Right atrium auricular region (tissue), 2 donors: ENCODE measurements around the gene CMTM7. TPM values are rescaled to one million over a fixed set of nuclear protein-coding genes. Genes with fewer than 3 reads are reported as not detected.
A peak's percentile ranks its signal among the peaks of the same experiment; 100 is the strongest.

ENCODE experiments used
- DNase-seq: peaks from one replicate; pipeline ENCODE4 v3.0.0-alpha.2; 2019; ENCODE audit warnings: low spot score
- H3K27ac ChIP-seq, 2 donors: fragments of 200-600 bp; sonication (generic); 1 replicate in 1 of 2; 2 replicates in 1 of 2; pipeline ENCODE4 v1.5.1; 2016 to 2019
- H3K27me3 ChIP-seq, 2 donors: fragments of 200-600 bp; sonication (generic); one replicate each; pipeline versions ENCODE4 v1.5.1 to v1.6.0; 2017 to 2019
- H3K36me3 ChIP-seq: fragments of 200-600 bp; sonication (generic); one replicate; pipeline ENCODE4 v1.5.1; 2016
- H3K4me1 ChIP-seq, 2 donors: fragments of 200-600 bp; sonication (generic); one replicate each; pipeline versions ENCODE4 v1.5.1 to v1.6.0; 2017 to 2019
- H3K4me3 ChIP-seq, 2 donors: fragments of 200-600 bp; sonication (generic); 1 replicate in 1 of 2; 2 replicates in 1 of 2; pipeline ENCODE4 v1.5.1; 2017 to 2019; ENCODE audit warnings: mild to moderate bottlenecking in 1 of 2, moderate library complexity in 1 of 2
- H3K9me3 ChIP-seq, 2 donors: fragments of 200-600 bp; sonication (generic); one replicate each; pipeline ENCODE4 v1.5.1; 2019
- total RNA-seq, 2 donors: library from RNA; depleted of rRNA; stranded (reverse); fragments of >200 nt; gene quantifications; one replicate each; pipeline ENCODE4 v1.1.0, GENCODE V29; 2016
- TF ChIP-seq, protein P1 (sequence below), 2 donors: fragments of 200-600 bp; sonication (generic); IDR thresholded peaks; one replicate each; pipeline ENCODE4 v1.5.1; 2019; ENCODE audit warnings: antibody characterized with exemption in 2 of 2

The CMTM7 gene
- total RNA-seq, 2 donors from 2014 or later: 8.2 to 10.5 TPM

GRCh38 chr3:32397941-32398340 lies 6.3 kb downstream of the CMTM7 start:
- Histone ChIP-seq H3K9me3 (no peaks in the 10 kb centered on the region), H3K36me3 (no peaks in the 10 kb centered on the region), H3K4me3 (no peak overlapping the region), H3K4me1 (peaks cover 0 to 18% of the 10 kb centered on the region in 2 donors), H3K27me3 (no peaks in the 10 kb centered on the region), H3K27ac (peak overlapping the region in 1 of 2 donors; percentile 23)
- no peak for DNase-seq
- TF ChIP-seq, protein P1, sequence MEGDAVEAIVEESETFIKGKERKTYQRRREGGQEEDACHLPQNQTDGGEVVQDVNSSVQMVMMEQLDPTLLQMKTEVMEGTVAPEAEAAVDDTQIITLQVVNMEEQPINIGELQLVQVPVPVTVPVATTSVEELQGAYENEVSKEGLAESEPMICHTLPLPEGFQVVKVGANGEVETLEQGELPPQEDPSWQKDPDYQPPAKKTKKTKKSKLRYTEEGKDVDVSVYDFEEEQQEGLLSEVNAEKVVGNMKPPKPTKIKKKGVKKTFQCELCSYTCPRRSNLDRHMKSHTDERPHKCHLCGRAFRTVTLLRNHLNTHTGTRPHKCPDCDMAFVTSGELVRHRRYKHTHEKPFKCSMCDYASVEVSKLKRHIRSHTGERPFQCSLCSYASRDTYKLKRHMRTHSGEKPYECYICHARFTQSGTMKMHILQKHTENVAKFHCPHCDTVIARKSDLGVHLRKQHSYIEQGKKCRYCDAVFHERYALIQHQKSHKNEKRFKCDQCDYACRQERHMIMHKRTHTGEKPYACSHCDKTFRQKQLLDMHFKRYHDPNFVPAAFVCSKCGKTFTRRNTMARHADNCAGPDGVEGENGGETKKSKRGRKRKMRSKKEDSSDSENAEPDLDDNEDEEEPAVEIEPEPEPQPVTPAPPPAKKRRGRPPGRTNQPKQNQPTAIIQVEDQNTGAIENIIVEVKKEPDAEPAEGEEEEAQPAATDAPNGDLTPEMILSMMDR (IDR thresholded peaks at IDR 0.05): no peak

DNA sequence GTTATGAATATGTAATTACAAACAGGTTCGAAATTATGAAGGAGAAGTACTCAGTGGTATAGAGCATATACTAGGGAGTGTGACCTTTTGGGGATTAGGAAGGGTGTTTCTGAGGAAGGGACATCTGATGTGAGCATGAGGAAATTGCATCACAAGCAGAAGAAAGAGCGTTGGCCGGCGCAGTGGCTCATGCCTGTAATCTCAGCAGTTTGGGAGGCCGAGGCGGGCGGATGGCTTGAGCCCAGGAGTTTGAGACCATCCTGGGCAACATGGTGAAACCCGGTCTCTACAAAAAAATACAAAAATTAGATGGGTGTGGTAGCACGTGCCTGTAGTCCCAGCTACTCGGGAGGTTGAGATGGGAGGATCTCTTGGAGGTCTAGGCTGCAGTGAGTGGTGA lies 6.9 kb downstream of the CMTM7 start:
- no peaks in the 10 kb centered on the region for H3K36me3 ChIP-seq
- no peaks in the 10 kb centered on the region for H3K9me3 ChIP-seq
- H3K27ac ChIP-seq: peak overlapping the region in 1 of 2 donors; percentile 23
- no peak overlapping the region for H3K4me3 ChIP-seq
- peak; percentile 76 for DNase-seq
- no peaks in the 10 kb centered on the region for H3K27me3 ChIP-seq
- H3K4me1 ChIP-seq: peaks cover 0 to 21% of the 10 kb centered on the region in 2 donors
- TF ChIP-seq, protein P1 (IDR thresholded peaks at IDR 0.05): no peak

- TF ChIP-seq, protein P1 (IDR thresholded peaks at IDR 0.05): peak in 1 of 2 donors; percentile 62
- H3K27ac ChIP-seq: peak overlapping the region in 1 of 2 donors; percentile 23
- no peaks in the 10 kb centered on the region for H3K36me3 ChIP-seq
- H3K4me3 ChIP-seq: no peak overlapping the region
- no peaks in the 10 kb centered on the region for H3K27me3 ChIP-seq
- no peak for DNase-seq
- peaks cover 0 to 23% of the 10 kb centered on the region in 2 donors for H3K4me1 ChIP-seq
- no peaks in the 10 kb centered on the region for H3K9me3 ChIP-seq
Observed at GRCh38 chr3:32399030-32399620, 7.5 kb downstream of the CMTM7 start.

DNA sequence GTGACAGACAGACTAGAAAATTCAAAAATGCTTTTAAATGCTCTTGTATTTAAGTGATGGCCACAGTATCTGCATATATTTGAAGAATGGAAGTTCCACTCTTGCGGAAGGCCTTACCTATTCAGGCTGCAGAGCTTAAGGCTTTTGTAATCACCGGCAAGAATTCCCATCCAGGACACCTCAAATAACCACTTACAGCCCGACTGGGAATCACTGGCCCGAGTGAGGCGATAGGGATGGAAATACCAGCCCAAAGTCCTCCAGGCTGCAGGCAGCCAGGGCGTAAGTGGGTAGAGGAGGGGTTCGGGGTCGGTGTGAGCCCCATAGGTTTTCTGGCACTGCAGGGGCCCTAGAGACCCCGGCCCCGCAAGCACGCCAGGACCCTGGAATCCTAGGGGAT lies 9.5 kb downstream of the CMTM7 start:
- no peaks in the 10 kb centered on the region for H3K27me3 ChIP-seq
- TF ChIP-seq, protein P1 (IDR thresholded peaks at IDR 0.05): no peak
- no peak for DNase-seq
- H3K27ac ChIP-seq: peak overlapping the region; percentile 72 to 83
- H3K4me1 ChIP-seq: peaks cover 0 to 31% of the 10 kb centered on the region in 2 donors
- H3K4me3 ChIP-seq: peak overlapping the region; percentile 31 to 53
- H3K9me3 ChIP-seq: no peaks in the 10 kb centered on the region
- H3K36me3 ChIP-seq: no peaks in the 10 kb centered on the region

- peaks cover 0 to 31% of the 10 kb centered on the region in 2 donors for H3K4me1 ChIP-seq
Observed at GRCh38 chr3:32401556-32402081, 10.0 kb downstream of the CMTM7 start.

More at GRCh38 chr3:32401556-32402081, 10.0 kb downstream of the CMTM7 start:
- H3K27ac ChIP-seq: peak overlapping the region; percentile 72 to 83
- H3K4me3 ChIP-seq: peak overlapping the region; percentile 31 to 53
- H3K27me3 ChIP-seq: no peaks in the 10 kb centered on the region
- no peaks in the 10 kb centered on the region for H3K36me3 ChIP-seq
- TF ChIP-seq, protein P1 (IDR thresholded peaks at IDR 0.05): no peak
- peak; percentile 69 for DNase-seq
- no peaks in the 10 kb centered on the region for H3K9me3 ChIP-seq
